Liver (tissue), 3 donors: Measurements from ENCODE around the gene CACNG8.

Experiments used
- EGR1 ChIP-seq, 2 donors: IDR thresholded peaks; 2 replicates each; pipeline ENCODE4 v1.6.1; 2016 to 2018; ENCODE audit warnings: antibody characterized with exemption in 2 of 2, low read depth in 2 of 2
- GABPA ChIP-seq, 2 donors: IDR thresholded peaks in 1 of 2; conservative IDR thresholded peaks in 1 of 2; 2 replicates each; pipeline ENCODE4 v1.6.1; 2016; ENCODE audit warnings: antibody characterized with exemption in 2 of 2, mild to moderate bottlenecking in 1 of 2, moderate library complexity in 1 of 2
- RAD21 ChIP-seq, 2 donors: IDR thresholded peaks; 2 replicates each; pipeline ENCODE4 v1.6.1; 2016; ENCODE audit warnings: antibody characterized with exemption in 2 of 2, mild to moderate bottlenecking in 2 of 2
- TF ChIP-seq, protein P1 (sequence below): fragments of 150-350 bp; IDR thresholded peaks from 2 replicates; pipeline ENCODE4 v1.5.1; 2017; ENCODE audit warnings: improper control_type of control experiment, low read depth, low read length; ENCODE audit not compliant: missing input control
- TF ChIP-seq, protein P2 (sequence below): IDR thresholded peaks from 2 replicates; pipeline ENCODE4 v1.6.1; 2016; ENCODE audit warnings: antibody characterized with exemption
- TF ChIP-seq, protein P3 (sequence below): IDR thresholded peaks from 2 replicates; pipeline ENCODE4 v1.6.1; 2016; ENCODE audit warnings: antibody characterized with exemption
- TF ChIP-seq, protein P4 (sequence below): IDR thresholded peaks from 2 replicates; pipeline ENCODE4 v1.6.1; 2016; ENCODE audit warnings: antibody characterized with exemption, mild to moderate bottlenecking
- donor health status: healthy.
- donor health status: healthy.

DNA sequence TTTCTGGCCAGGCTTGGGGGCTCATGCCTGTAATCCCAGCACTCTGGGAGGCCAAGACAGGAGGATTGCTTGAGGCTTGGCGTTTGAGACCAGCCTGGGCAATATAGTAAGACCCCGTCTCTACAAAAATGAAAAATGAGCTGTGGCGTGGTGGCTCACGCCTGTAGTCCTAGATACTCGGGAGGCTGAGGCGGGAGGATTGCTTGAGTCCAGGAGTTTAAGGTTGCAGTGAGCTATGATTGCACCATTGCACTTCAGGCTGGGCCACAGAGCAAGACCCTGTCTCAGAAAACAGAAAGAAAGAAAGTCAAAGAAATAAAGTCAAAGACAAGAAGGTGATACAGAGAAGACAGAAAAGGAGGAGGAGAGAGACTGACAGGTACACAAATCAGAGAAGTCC, 26.2 kb downstream of the CACNG8 start:
- TF ChIP-seq, protein P1, sequence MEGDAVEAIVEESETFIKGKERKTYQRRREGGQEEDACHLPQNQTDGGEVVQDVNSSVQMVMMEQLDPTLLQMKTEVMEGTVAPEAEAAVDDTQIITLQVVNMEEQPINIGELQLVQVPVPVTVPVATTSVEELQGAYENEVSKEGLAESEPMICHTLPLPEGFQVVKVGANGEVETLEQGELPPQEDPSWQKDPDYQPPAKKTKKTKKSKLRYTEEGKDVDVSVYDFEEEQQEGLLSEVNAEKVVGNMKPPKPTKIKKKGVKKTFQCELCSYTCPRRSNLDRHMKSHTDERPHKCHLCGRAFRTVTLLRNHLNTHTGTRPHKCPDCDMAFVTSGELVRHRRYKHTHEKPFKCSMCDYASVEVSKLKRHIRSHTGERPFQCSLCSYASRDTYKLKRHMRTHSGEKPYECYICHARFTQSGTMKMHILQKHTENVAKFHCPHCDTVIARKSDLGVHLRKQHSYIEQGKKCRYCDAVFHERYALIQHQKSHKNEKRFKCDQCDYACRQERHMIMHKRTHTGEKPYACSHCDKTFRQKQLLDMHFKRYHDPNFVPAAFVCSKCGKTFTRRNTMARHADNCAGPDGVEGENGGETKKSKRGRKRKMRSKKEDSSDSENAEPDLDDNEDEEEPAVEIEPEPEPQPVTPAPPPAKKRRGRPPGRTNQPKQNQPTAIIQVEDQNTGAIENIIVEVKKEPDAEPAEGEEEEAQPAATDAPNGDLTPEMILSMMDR: no peak
- TF ChIP-seq, protein P2, sequence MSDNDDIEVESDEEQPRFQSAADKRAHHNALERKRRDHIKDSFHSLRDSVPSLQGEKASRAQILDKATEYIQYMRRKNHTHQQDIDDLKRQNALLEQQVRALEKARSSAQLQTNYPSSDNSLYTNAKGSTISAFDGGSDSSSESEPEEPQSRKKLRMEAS: no peak
- TF ChIP-seq GABPA (IDR thresholded peaks at IDR 0.05 in 1 of 2, conservative IDR thresholded peaks at IDR 0.05 in 1 of 2) (no peak), EGR1 (IDR thresholded peaks at IDR 0.05; ENCODE audit: low read depth in 2 of 2) (no peak), RAD21 (IDR thresholded peaks at IDR 0.05) (no peak)
- TF ChIP-seq, protein P3, sequence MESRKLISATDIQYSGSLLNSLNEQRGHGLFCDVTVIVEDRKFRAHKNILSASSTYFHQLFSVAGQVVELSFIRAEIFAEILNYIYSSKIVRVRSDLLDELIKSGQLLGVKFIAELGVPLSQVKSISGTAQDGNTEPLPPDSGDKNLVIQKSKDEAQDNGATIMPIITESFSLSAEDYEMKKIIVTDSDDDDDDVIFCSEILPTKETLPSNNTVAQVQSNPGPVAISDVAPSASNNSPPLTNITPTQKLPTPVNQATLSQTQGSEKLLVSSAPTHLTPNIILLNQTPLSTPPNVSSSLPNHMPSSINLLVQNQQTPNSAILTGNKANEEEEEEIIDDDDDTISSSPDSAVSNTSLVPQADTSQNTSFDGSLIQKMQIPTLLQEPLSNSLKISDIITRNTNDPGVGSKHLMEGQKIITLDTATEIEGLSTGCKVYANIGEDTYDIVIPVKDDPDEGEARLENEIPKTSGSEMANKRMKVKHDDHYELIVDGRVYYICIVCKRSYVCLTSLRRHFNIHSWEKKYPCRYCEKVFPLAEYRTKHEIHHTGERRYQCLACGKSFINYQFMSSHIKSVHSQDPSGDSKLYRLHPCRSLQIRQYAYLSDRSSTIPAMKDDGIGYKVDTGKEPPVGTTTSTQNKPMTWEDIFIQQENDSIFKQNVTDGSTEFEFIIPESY: no peak
- TF ChIP-seq, protein P4, sequence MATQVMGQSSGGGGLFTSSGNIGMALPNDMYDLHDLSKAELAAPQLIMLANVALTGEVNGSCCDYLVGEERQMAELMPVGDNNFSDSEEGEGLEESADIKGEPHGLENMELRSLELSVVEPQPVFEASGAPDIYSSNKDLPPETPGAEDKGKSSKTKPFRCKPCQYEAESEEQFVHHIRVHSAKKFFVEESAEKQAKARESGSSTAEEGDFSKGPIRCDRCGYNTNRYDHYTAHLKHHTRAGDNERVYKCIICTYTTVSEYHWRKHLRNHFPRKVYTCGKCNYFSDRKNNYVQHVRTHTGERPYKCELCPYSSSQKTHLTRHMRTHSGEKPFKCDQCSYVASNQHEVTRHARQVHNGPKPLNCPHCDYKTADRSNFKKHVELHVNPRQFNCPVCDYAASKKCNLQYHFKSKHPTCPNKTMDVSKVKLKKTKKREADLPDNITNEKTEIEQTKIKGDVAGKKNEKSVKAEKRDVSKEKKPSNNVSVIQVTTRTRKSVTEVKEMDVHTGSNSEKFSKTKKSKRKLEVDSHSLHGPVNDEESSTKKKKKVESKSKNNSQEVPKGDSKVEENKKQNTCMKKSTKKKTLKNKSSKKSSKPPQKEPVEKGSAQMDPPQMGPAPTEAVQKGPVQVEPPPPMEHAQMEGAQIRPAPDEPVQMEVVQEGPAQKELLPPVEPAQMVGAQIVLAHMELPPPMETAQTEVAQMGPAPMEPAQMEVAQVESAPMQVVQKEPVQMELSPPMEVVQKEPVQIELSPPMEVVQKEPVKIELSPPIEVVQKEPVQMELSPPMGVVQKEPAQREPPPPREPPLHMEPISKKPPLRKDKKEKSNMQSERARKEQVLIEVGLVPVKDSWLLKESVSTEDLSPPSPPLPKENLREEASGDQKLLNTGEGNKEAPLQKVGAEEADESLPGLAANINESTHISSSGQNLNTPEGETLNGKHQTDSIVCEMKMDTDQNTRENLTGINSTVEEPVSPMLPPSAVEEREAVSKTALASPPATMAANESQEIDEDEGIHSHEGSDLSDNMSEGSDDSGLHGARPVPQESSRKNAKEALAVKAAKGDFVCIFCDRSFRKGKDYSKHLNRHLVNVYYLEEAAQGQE: no peak
